GM12864 (cell line): ENCODE results near the gene CCDC40.

ENCODE experiments used
- DNase-seq: peaks from one replicate; pipeline ENCODE4 v3.0.0-alpha.2; 2011; ENCODE audit warnings: low read depth
- H3K4me3 ChIP-seq: 2 replicates; pipeline ENCODE4 v1.5.1; 2011; ENCODE audit warnings: mild to moderate bottlenecking, low read depth, low read length, control low read depth
- TF ChIP-seq, protein P1 (sequence below): IDR thresholded peaks from 2 replicates; pipeline ENCODE4 v1.5.1; 2011; ENCODE audit warnings: low read depth, mild to moderate bottlenecking, moderate library complexity, low read length, control low read depth, inconsistent platforms; ENCODE audit errors: missing control alignments

The CCDC40 gene

GRCh38 chr17:80012765-80013741, 23.4 kb upstream of the CCDC40 start:
- TF ChIP-seq, protein P1, sequence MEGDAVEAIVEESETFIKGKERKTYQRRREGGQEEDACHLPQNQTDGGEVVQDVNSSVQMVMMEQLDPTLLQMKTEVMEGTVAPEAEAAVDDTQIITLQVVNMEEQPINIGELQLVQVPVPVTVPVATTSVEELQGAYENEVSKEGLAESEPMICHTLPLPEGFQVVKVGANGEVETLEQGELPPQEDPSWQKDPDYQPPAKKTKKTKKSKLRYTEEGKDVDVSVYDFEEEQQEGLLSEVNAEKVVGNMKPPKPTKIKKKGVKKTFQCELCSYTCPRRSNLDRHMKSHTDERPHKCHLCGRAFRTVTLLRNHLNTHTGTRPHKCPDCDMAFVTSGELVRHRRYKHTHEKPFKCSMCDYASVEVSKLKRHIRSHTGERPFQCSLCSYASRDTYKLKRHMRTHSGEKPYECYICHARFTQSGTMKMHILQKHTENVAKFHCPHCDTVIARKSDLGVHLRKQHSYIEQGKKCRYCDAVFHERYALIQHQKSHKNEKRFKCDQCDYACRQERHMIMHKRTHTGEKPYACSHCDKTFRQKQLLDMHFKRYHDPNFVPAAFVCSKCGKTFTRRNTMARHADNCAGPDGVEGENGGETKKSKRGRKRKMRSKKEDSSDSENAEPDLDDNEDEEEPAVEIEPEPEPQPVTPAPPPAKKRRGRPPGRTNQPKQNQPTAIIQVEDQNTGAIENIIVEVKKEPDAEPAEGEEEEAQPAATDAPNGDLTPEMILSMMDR: no peak
- H3K4me3 ChIP-seq: no peak overlapping the region
- DNase-seq: no peak

GRCh38 chr17:80017226-80018010, 19.0 kb upstream of the CCDC40 start:
- TF ChIP-seq, protein P1: no peak

DNA sequence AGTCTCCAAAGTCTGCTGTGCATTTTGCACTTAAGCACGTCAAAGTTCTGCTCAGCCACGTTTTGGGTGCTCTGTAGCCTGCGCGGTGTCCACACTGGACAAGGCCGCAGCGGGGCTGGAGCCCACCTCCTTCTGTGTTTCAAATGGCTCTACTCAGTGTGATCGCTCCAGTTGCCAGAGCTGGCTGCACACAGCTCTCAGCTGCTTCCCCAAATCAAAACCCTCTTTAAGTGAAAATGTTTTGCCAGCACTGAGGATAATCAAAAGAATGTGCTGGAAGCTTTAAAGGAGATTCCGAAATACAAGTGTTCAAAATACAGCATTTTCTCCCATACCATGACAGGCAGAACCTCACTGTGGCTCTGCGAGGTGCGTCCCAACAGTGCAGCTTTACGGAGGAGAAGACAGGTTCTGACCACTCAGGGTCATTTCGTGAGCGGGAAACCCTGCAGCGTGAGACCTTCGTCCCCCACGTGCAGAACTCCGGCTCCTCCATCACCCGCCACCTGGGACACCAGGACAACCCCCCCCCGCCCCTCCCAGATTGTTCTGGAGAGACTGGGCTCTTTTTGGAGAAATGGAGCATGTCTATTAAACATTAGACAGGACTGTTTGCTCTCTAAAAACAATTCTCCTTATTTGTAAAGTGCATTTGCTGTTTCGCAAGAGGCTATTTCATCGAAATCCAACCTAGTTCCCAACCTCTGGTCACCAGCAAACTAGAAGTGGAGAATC, 17.4 kb upstream of the CCDC40 start:
- H3K4me3 ChIP-seq: no peak overlapping the region
- TF ChIP-seq, protein P1: no peak
- DNase-seq: no peak

More at GRCh38 chr17:80017226-80018010, 19.0 kb upstream of the CCDC40 start:
- H3K4me3 ChIP-seq: no peak overlapping the region
- DNase-seq: no peak

- DNase-seq: no peak
- no peak overlapping the region for H3K4me3 ChIP-seq
- TF ChIP-seq, protein P1: no peak
These were observed 14.8 kb upstream of the CCDC40 start for GRCh38 chr17:80021600-80021999.

DNA sequence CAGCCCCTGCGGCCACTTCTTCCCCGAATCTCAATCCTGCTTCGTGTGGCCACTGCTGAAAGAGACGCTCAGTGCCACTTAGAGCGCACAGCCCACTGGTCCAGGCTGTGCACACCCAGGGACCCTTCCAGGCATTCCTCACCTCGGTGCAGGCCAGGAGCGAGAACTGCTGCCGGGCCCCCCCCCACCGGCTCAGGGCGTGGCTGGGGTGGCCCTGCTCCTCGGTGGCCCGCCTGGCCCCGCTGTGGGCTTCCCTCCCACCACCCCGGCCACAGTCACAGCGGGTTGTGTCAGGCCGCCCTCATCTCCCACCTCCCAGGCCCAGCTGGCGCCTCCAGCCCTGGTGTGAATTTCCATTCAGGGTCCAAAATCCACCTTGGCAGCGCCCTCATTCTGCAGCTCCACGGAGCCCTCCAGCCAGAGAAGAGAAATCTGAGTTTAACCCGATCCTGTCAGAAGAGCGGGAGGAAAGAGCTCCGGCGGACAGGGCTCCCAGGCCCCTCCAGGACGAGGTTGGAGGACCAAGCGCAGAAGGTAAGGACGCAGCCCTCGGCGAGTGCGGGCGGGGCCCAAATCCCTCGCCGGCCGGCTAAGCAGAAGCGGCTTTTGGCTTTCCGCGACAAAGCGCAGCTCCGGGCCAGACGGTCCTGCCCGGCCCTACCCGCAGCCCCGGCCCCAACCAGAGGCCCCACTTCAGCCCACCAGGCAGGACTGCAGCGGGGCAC, 12.8 kb upstream of the CCDC40 start:
- TF ChIP-seq, protein P1: no peak
- no peak for DNase-seq
- no peak overlapping the region for H3K4me3 ChIP-seq

- no peak overlapping the region for H3K4me3 ChIP-seq
These were observed 12.1 kb upstream of the CCDC40 start for GRCh38 chr17:80024206-80024972.

More at GRCh38 chr17:80024206-80024972, 12.1 kb upstream of the CCDC40 start:
- TF ChIP-seq, protein P1: no peak
- no peak for DNase-seq
